ENCODE results near the gene IZUMO2.

DNA sequence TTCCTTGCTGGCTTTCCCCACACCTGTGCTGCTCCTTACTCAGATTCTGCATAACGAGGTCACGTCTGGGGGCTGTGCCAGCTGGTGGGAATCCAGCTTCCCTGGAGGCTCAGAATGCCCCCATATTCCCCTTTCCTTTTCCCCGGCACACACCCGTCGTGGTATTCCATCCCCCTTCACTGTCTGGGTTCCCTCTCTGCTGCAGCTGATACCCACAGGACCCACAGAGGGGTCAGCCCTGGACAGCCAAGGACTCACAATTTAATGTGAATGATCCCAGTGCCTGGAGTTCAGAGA, 36.1 kb upstream of the IZUMO2 start:
- TF ChIP-seq, protein P1, sequence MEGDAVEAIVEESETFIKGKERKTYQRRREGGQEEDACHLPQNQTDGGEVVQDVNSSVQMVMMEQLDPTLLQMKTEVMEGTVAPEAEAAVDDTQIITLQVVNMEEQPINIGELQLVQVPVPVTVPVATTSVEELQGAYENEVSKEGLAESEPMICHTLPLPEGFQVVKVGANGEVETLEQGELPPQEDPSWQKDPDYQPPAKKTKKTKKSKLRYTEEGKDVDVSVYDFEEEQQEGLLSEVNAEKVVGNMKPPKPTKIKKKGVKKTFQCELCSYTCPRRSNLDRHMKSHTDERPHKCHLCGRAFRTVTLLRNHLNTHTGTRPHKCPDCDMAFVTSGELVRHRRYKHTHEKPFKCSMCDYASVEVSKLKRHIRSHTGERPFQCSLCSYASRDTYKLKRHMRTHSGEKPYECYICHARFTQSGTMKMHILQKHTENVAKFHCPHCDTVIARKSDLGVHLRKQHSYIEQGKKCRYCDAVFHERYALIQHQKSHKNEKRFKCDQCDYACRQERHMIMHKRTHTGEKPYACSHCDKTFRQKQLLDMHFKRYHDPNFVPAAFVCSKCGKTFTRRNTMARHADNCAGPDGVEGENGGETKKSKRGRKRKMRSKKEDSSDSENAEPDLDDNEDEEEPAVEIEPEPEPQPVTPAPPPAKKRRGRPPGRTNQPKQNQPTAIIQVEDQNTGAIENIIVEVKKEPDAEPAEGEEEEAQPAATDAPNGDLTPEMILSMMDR (IDR thresholded peaks at IDR 0.05) = no peak
- no peak for TF ChIP-seq POLR2A (IDR thresholded peaks at IDR 0.05)

Data from right lobe of liver (tissue), 4 donors.